22Rv1 (cell line): Measurements from ENCODE around the gene C4A.
"Not testable (repeated sequence)": the region's sequence is repeated elsewhere in the genome, so short reads cannot be mapped to it uniquely, and the experiment has no call there.

Experiments
- CTCF ChIP-seq: fragments of 450-650 bp; IDR thresholded peaks from 2 replicates; pipeline ENCODE4 v1.5.1; 2017; ENCODE audit warnings: mild to moderate bottlenecking
- ZFX ChIP-seq: fragments of 450-650 bp; IDR thresholded peaks from 2 replicates; pipeline ENCODE4 v1.6.1; 2017; ENCODE audit warnings: antibody characterized with exemption, borderline replicate concordance

GRCh38 chr6:32037598-32038524 is 56.0 kb downstream of the C4A start, which contains the start of gene CYP21A2:
- TF ChIP-seq CTCF, ZFX: not testable (repeated sequence)
